Liver (tissue), 3 donors: ENCODE results near the gene CLOCK.

ENCODE experiments used
- CTCF ChIP-seq: fragments of 150-350 bp; IDR thresholded peaks from 2 replicates; pipeline ENCODE4 v1.5.1; 2017; ENCODE audit warnings: improper control_type of control experiment, low read depth, low read length; ENCODE audit not compliant: missing input control
- JUND ChIP-seq, 2 donors: IDR thresholded peaks; 2 replicates each; pipeline ENCODE4 v1.6.1; 2016; ENCODE audit warnings: antibody characterized with exemption in 2 of 2
- RXRA ChIP-seq, 2 donors: IDR thresholded peaks; 2 replicates each; pipeline ENCODE4 v1.6.1; 2017 to 2018; ENCODE audit warnings: antibody characterized with exemption in 2 of 2, mild to moderate bottlenecking in 1 of 2
- TAF1 ChIP-seq: conservative IDR thresholded peaks from 2 replicates; pipeline ENCODE4 v1.6.1; 2016; ENCODE audit warnings: antibody characterized with exemption, mild to moderate bottlenecking
- donor health status: healthy.
- donor health status: healthy.

GRCh38 chr4:55517526-55518229, 29.0 kb downstream of the CLOCK start:
- TF ChIP-seq CTCF (no peak), TAF1 (no peak), RXRA (IDR thresholded peaks at IDR 0.05) (no peak), JUND (IDR thresholded peaks at IDR 0.05) (no peak)
